Esophagus muscularis mucosa (tissue), 4 donors: ENCODE data around the gene DGUOK. TPM values are rescaled to one million over a fixed set of nuclear protein-coding genes. Genes with fewer than 3 reads are reported as not detected.

ENCODE experiments used
- DNase-seq: peaks from one replicate; pipeline ENCODE4 v3.0.0-alpha.2; 2017; ENCODE audit errors: extremely low spot score
- H3K27ac ChIP-seq, 4 donors: fragments of 200-600 bp; sonication (generic); replicated peaks in 1 of 4; 1 replicate in 3 of 4; 2 replicates in 1 of 4; pipeline ENCODE4 v1.5.1; 2016 to 2019; ENCODE audit warnings: mild to moderate bottlenecking in 1 of 4
- H3K27me3 ChIP-seq, 4 donors: fragments of 200-600 bp; sonication (generic); one replicate each; pipeline versions ENCODE4 v1.5.1 to v1.6.0; 2016 to 2019
- H3K36me3 ChIP-seq, 4 donors: fragments of 200-600 bp; sonication (generic); one replicate each; pipeline ENCODE4 v1.5.1; 2016 to 2019
- H3K4me1 ChIP-seq, 4 donors: fragments of 200-600 bp; sonication (generic); one replicate each; pipeline ENCODE4 v1.5.1; 2016 to 2019
- H3K4me3 ChIP-seq, 4 donors: fragments of 200-600 bp; sonication (generic); 1 replicate in 2 of 4; 2 replicates in 2 of 4; pipeline ENCODE4 v1.5.1; 2016 to 2019; ENCODE audit warnings: mild to moderate bottlenecking in 4 of 4, moderate library complexity in 1 of 4
- H3K9me3 ChIP-seq, 4 donors: fragments of 200-600 bp; sonication (generic); 1 replicate in 3 of 4; 2 replicates in 1 of 4; pipeline ENCODE4 v1.5.1; 2016 to 2019
- CTCF ChIP-seq, 3 experiments: fragments of 200-600 bp in 2 of 3; fragments of 450-650 bp in 1 of 3; sonication (generic) in 2 of 3; IDR thresholded peaks; one replicate each; pipeline ENCODE4 v1.5.1; 2017 to 2019; ENCODE audit warnings: antibody characterized with exemption in 3 of 3, mild to moderate bottlenecking in 2 of 3, moderate library complexity in 1 of 3
- EP300 ChIP-seq: sonication (generic); formaldehyde crosslinking; IDR thresholded peaks from one replicate; pipeline ENCODE4 v1.6.1; 2017; ENCODE audit warnings: antibody characterized with exemption
- POLR2A ChIP-seq: fragments of 450-650 bp; IDR thresholded peaks from one replicate; pipeline ENCODE4 v1.6.1; 2017; ENCODE audit warnings: antibody characterized with exemption, moderate library complexity, mild to moderate bottlenecking, low read depth
- POLR2AphosphoS5 ChIP-seq, 2 donors: sonication (generic); formaldehyde crosslinking; IDR thresholded peaks; one replicate each; pipeline ENCODE4 v1.6.1; 2017; ENCODE audit warnings: antibody characterized with exemption in 2 of 2
- WGBS: methylation state at CpG from one replicate; pipeline ENCODE4 v1.1.5; 2018; 5-methylcytosine and 5-hydroxymethylcytosine counted together
- intact Hi-C: fragments of 100-400 bp; cut with DNase I; formaldehyde crosslinking; loops from one replicate; pipeline ENCODE4 v1.15.1; 2023
- total RNA-seq, 4 donors: library from RNA; depleted of rRNA; stranded (reverse); fragments of >200 nt; gene quantifications; one replicate each; pipeline versions ENCODE4 v1.1.0 to v1.2.1, GENCODE V29; 2016

The DGUOK gene
- total RNA-seq, 4 donors from 2014 or later: 31.6 to 50.7 (median 36.6) TPM

GRCh38 chr2:74001781-74002504 is 75.3 kb downstream of the DGUOK start:
- H3K36me3 ChIP-seq: peaks cover 0 to 4% (median 0%) of the 10 kb centered on the region in 4 donors
- peaks cover 41 to 70% (median 57%) of the 10 kb centered on the region in 4 donors for H3K4me1 ChIP-seq
- peak overlapping the region; percentile 59 to 77 (median 72) for H3K27ac ChIP-seq
- intact Hi-C loops: loop anchor here (5.0 kb wide), 1 partner anchor 75 kb away; the partner anchor contains the start of gene DGUOK
- peak overlapping the region; percentile 60 to 79 (median 62) for H3K4me3 ChIP-seq
- no peaks in the 10 kb centered on the region for H3K9me3 ChIP-seq
- TF ChIP-seq POLR2A (no peak), CTCF (IDR thresholded peaks at IDR 0.05) (no peak), POLR2AphosphoS5 (IDR thresholded peaks at IDR 0.05) (no peak), EP300 (no peak)
- WGBS: 19% methylated on average over 13 of the region's 24 CpGs
- DNase-seq: no peak
- no peaks in the 10 kb centered on the region for H3K27me3 ChIP-seq

DNA sequence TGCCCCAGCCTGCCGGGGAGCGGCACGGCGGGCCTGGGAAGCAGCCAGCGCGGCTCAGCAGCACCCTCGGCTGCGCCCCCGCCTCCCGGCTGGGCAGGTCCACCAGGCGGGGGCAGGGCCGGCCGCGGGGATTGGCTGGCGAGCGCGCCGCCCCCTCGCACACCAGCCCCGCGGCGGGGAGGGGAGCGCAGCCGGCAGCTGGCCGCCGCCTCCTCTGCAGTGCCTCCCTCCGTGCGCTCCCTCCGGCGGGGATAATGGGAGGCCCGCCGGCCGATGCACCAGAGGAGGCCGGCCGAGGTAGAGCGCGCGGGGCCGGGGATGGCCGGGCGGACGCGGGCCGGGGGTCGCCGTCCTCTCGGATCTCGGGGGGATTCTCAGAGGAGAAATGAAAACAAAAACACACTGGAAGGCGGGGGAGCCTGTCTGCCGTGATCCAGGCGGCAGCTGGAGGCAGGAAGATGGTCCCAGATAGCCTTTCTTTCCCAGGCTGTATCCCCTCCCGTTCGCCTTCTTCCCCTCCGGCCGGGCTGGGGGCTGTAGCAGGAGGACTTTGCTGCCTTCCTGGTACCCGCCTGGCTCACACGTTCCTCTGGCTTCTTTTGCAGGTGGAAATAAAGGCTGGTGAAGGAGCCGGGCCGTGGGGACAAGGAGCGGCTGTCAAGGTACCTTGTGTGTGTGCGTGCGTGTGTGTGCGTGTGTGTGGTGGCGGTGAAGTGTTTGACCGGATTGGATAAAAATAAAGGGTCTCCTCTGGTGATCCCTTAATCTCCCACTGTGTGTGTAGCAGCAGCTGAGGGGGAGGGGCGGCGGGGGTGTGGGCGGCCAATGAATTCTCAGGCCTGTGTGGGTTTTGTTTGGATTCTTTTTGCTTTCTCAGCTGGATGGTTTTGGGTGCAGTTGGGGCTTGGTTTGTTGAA is 76.1 kb downstream of the DGUOK start:
- H3K9me3 ChIP-seq: no peaks in the 10 kb centered on the region
- WGBS: 9% methylated on average over 25 of the region's 68 CpGs
- peak overlapping the region; percentile 60 to 79 (median 62) for H3K4me3 ChIP-seq
- H3K4me1 ChIP-seq: peaks cover 45 to 78% (median 61%) of the 10 kb centered on the region in 4 donors
- peaks cover 0 to 4% (median 0%) of the 10 kb centered on the region in 4 donors for H3K36me3 ChIP-seq
- intact Hi-C loops: loop anchor here (5.0 kb wide), 1 partner anchor 75 kb away; the partner anchor contains the start of gene DGUOK
- no peak for DNase-seq
- no peak for TF ChIP-seq POLR2A
- peak in 2 of 3 experiments; percentile 24 for TF ChIP-seq CTCF (IDR thresholded peaks at IDR 0.05)
- peak; percentile 68 to 85 for TF ChIP-seq POLR2AphosphoS5 (IDR thresholded peaks at IDR 0.05)
- H3K27ac ChIP-seq: peak overlapping the region; percentile 59 to 77 (median 72)
- no peaks in the 10 kb centered on the region for H3K27me3 ChIP-seq

- H3K27me3 ChIP-seq: no peaks in the 10 kb centered on the region
- peaks cover 48 to 78% (median 64%) of the 10 kb centered on the region in 4 donors for H3K4me1 ChIP-seq
- no peak overlapping the region for H3K27ac ChIP-seq
- peaks cover 0 to 4% (median 0%) of the 10 kb centered on the region in 4 donors for H3K36me3 ChIP-seq
- 28% methylated on average over 13 of the region's 16 CpGs for WGBS
- H3K4me3 ChIP-seq: peak overlapping the region; percentile 60 to 79 (median 62)
- H3K9me3 ChIP-seq: no peaks in the 10 kb centered on the region
- no peak for DNase-seq
- TF ChIP-seq POLR2AphosphoS5 (IDR thresholded peaks at IDR 0.05) (no peak), CTCF (IDR thresholded peaks at IDR 0.05) (no peak), EP300 (no peak), POLR2A (no peak)
- intact Hi-C loops: loop anchor here (5.0 kb wide), 1 partner anchor 76 kb away; the partner anchor contains the start of gene DGUOK
Observed at GRCh38 chr2:74003494-74004211, 77.0 kb downstream of the DGUOK start.
